ENCODE results near the gene B3GALT6.

GRCh38 chr1:1191734-1192133, 40.3 kb upstream of the B3GALT6 start:
- TF ChIP-seq CTCF (IDR thresholded peaks at IDR 0.05) = no peak
- no peak for TF ChIP-seq POLR2AphosphoS5 (IDR thresholded peaks at IDR 0.05)
- no peak for TF ChIP-seq POLR2A (IDR thresholded peaks at IDR 0.05)

All from transverse colon (tissue), 4 donors.